Mesenchymal stem cell (in vitro differentiated cells and primary cell): ENCODE results near the gene ATP9A.
"Not testable (repeated sequence)": the region's sequence is repeated elsewhere in the genome, so short reads cannot be mapped to it uniquely, and the experiment has no call there.

ENCODE experiments used
- DNase-seq: peaks from one replicate; pipeline ENCODE4 v3.0.0-alpha.2; 2013
- H2AFZ ChIP-seq: one replicate; pipeline ENCODE4 v1.6.1; 2013; ENCODE audit warnings: low read depth, mild to moderate bottlenecking, control low read depth, inconsistent platforms, low read length, moderate library complexity
- H2AK5ac ChIP-seq: 2 replicates; pipeline ENCODE4 v1.6.1; 2013; ENCODE audit warnings: low read length, moderate library complexity, mild to moderate bottlenecking, inconsistent platforms; ENCODE audit not compliant: severe bottlenecking
- H2BK120ac ChIP-seq: one replicate; pipeline ENCODE4 v1.6.1; 2013; ENCODE audit warnings: low read depth, mild to moderate bottlenecking, inconsistent platforms, low read length, moderate library complexity
- H2BK12ac ChIP-seq, 2 experiments: one replicate each; pipeline ENCODE4 v1.6.1; 2013; ENCODE audit warnings: inconsistent platforms in 2 of 2, low read length in 2 of 2, mild to moderate bottlenecking in 2 of 2, moderate library complexity in 2 of 2, control low read depth in 1 of 2
- H2BK15ac ChIP-seq: one replicate; pipeline ENCODE4 v1.6.1; 2013; ENCODE audit warnings: mild to moderate bottlenecking, low read depth, inconsistent platforms; ENCODE audit not compliant: poor library complexity, severe bottlenecking
- H2BK5ac ChIP-seq: 2 replicates; pipeline ENCODE4 v1.6.1; 2013; ENCODE audit warnings: low read depth, mild to moderate bottlenecking, low read length, control low read depth, inconsistent platforms; ENCODE audit not compliant: poor library complexity, severe bottlenecking
- H3K14ac ChIP-seq, 2 experiments: one replicate each; pipeline ENCODE4 v1.6.1; 2013; ENCODE audit warnings: inconsistent platforms in 2 of 2, low read length in 2 of 2, control low read depth in 1 of 2, mild to moderate bottlenecking in 1 of 2, moderate library complexity in 1 of 2
- H3K18ac ChIP-seq, 2 experiments: one replicate each; pipeline ENCODE4 v1.6.1; 2013; ENCODE audit warnings: inconsistent platforms in 2 of 2, low read length in 2 of 2, control low read depth in 1 of 2, low read depth in 1 of 2, mild to moderate bottlenecking in 1 of 2
- H3K23ac ChIP-seq, 2 experiments: one replicate each; pipeline ENCODE4 v1.6.1; 2013; ENCODE audit warnings: inconsistent platforms in 2 of 2, low read length in 2 of 2, mild to moderate bottlenecking in 2 of 2, moderate library complexity in 2 of 2, control low read depth in 1 of 2
- H3K27ac ChIP-seq: 2 replicates; pipeline ENCODE4 v1.5.1; 2013; ENCODE audit warnings: mild to moderate bottlenecking, moderate library complexity, low read length, control low read depth, inconsistent platforms; ENCODE audit not compliant: poor library complexity, severe bottlenecking
- H3K27me3 ChIP-seq, 2 experiments: 2 replicates each; pipeline versions ENCODE4 v1.6.1 to v1.7.0; 2013; ENCODE audit warnings: low read length in 2 of 2, mild to moderate bottlenecking in 2 of 2, moderate library complexity in 2 of 2, control low read depth in 1 of 2, inconsistent platforms in 1 of 2; ENCODE audit not compliant: control insufficient read depth in 1 of 2, insufficient read depth in 1 of 2
- H3K36me3 ChIP-seq, 2 experiments: 2 replicates each; pipeline versions ENCODE4 v1.6.1 to v1.7.0; 2013; ENCODE audit warnings: low read length in 2 of 2, control low read depth in 1 of 2, inconsistent platforms in 1 of 2, low read depth in 1 of 2, mild to moderate bottlenecking in 1 of 2; ENCODE audit not compliant: insufficient read depth in 2 of 2, control insufficient read depth in 1 of 2
- H3K4ac ChIP-seq, 2 experiments: one replicate each; pipeline ENCODE4 v1.6.1; 2013; ENCODE audit warnings: inconsistent platforms in 2 of 2, low read length in 2 of 2, mild to moderate bottlenecking in 2 of 2, moderate library complexity in 2 of 2, control low read depth in 1 of 2, low read depth in 1 of 2
- H3K4me1 ChIP-seq: 2 replicates; pipeline ENCODE4 v1.6.1; 2013; ENCODE audit warnings: low read depth, low read length, control low read depth; ENCODE audit not compliant: control insufficient read depth, insufficient read depth
- H3K4me2 ChIP-seq: 2 replicates; pipeline ENCODE4 v1.6.1; 2013; ENCODE audit warnings: low read length, mild to moderate bottlenecking, inconsistent platforms; ENCODE audit not compliant: poor library complexity, severe bottlenecking
- H3K4me3 ChIP-seq, 2 experiments: 2 replicates each; pipeline versions ENCODE4 v1.5.1 to v1.7.0; 2013; ENCODE audit warnings: low read length in 2 of 2, mild to moderate bottlenecking in 2 of 2, control low read depth in 1 of 2, low read depth in 1 of 2; ENCODE audit not compliant: insufficient read depth in 1 of 2
- H3K79me1 ChIP-seq: replicated peaks from 2 replicates; pipeline ENCODE4 v1.6.1; 2013; ENCODE audit warnings: mild to moderate bottlenecking, control low read depth, low read length, inconsistent platforms; ENCODE audit not compliant: poor library complexity, severe bottlenecking
- H3K9ac ChIP-seq: 2 replicates; pipeline ENCODE4 v1.7.0; 2013; ENCODE audit warnings: mild to moderate bottlenecking, low read length, moderate library complexity
- H3K9me3 ChIP-seq: 2 replicates; pipeline ENCODE4 v1.7.0; 2013; ENCODE audit warnings: mild to moderate bottlenecking, low read length; ENCODE audit not compliant: control insufficient read depth
- H4K8ac ChIP-seq: one replicate; pipeline ENCODE4 v1.6.1; 2013; ENCODE audit warnings: inconsistent platforms, mild to moderate bottlenecking, low read length, moderate library complexity
- H4K91ac ChIP-seq: one replicate; pipeline ENCODE4 v1.6.1; 2013; ENCODE audit warnings: mild to moderate bottlenecking, low read length, inconsistent platforms
- WGBS: methylation state at CpG from one replicate; pipeline ENCODE4 v1.1.7; 2013; ENCODE audit warnings: mixed read lengths; 5-methylcytosine and 5-hydroxymethylcytosine counted together

Gene ATP9A

DNA sequence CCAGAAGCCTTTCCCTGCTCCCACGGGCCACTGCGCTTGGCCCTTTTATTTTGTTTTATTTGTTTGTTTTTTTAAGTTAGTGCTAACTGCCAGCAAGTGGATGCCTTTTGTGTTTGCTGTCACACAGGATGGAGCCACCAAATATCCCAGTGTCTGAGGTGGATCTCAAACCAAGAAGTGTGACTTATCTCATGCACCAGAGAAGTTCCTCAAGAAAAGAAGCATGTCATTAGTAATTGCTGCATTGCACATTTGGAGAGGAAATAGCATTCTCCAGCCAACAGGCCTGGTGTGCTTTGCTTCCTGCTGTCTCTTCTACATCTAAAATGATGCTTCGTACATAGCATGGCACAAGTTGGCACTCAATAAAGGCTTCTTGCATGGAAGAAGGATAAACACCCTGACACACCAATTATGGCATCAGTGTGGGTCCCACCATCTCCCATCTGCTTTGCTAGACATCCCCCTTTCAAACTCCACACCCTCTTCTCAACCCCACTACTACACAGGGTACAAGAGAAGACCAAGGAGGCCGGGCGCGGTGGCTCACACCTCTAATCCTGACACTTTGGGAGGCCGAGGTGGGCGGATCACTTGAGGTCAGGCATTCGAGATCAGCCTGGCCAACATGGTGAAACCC, 1.9 kb upstream of the ATP9A start:
- no peak overlapping the region for H3K9ac ChIP-seq
- H3K36me3 ChIP-seq = no peaks in the 10 kb centered on the region
- H3K9me3 ChIP-seq = no peaks in the 10 kb centered on the region
- WGBS = 94% methylated on average over 9 of the region's 9 CpGs
- peaks cover 7% of the 10 kb centered on the region for H3K79me1 ChIP-seq
- H3K27ac ChIP-seq = no peak overlapping the region
- no peak overlapping the region for H4K8ac ChIP-seq
- H3K4me2 ChIP-seq = no peak overlapping the region
- H3K27me3 ChIP-seq = no peaks in the 10 kb centered on the region
- no peak overlapping the region for H3K4ac ChIP-seq
- no peak overlapping the region for H3K18ac ChIP-seq
- H2BK12ac ChIP-seq = no peak overlapping the region
- no peak overlapping the region for H3K23ac ChIP-seq
- no peak overlapping the region for H2AFZ ChIP-seq
- H2AK5ac ChIP-seq = no peak overlapping the region
- no peak overlapping the region for H4K91ac ChIP-seq
- DNase-seq = no peak
- no peak overlapping the region for H3K4me3 ChIP-seq
- H3K14ac ChIP-seq = no peak overlapping the region
- no peak overlapping the region for H2BK5ac ChIP-seq
- peaks cover 10% of the 10 kb centered on the region for H3K4me1 ChIP-seq
- H2BK15ac ChIP-seq = no peak overlapping the region
- H2BK120ac ChIP-seq = no peak overlapping the region

DNA sequence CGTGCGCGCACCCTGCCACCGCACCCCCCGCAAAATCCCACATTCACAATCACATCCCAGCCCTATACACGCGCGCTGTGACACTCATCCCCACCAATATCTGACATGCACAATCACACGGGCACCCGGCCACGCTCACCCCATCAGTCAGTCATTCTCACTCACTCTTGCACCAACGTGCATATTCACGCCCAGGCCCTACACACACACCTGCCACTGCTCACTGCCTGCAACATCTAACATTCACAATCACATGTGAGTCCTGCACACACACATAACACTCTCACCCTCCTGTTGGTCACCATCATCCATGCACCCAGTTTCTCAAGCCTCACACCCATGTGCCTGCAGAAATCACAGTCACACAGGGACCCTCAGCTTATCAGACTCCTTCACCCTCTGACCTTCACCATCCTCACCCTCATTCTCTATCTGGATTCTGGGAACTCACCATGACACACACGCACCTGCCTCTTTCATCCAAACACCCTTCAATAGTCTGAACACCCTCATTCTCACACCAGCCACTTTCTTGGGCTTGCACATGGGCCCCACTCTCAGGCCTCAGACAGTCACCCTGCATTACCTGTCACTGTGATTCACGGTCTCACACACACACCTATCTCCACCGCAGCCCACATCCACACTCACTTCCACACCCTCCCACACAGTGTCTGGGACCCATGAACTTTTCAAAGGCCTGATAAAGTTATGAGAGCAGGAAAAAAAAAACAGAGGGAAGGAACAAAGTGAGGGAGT, 748 bp upstream of the ATP9A start:
- Histone ChIP-seq H3K9me3 (no peaks in the 10 kb centered on the region), H4K91ac (no peak overlapping the region), H3K27me3 (no peaks in the 10 kb centered on the region), H4K8ac (peak overlapping the region; percentile 76), H2AFZ (no peak overlapping the region), H3K18ac (no peak overlapping the region), H2BK12ac (peak overlapping the region in 1 of 2 experiments; percentile 2), H3K4me2 (peak overlapping the region; percentile 3), H3K27ac (no peak overlapping the region), H3K4me3 (peak overlapping the region; percentile 60 to 74), H3K9ac (no peak overlapping the region), H2BK15ac (no peak overlapping the region), H3K79me1 (peaks cover 8% of the 10 kb centered on the region), H3K4me1 (peaks cover 10% of the 10 kb centered on the region), H3K4ac (no peak overlapping the region), H2BK120ac (peak overlapping the region; percentile 94), H3K23ac (peak overlapping the region in 1 of 2 experiments; percentile 66), H3K14ac (no peak overlapping the region), H2AK5ac (no peak overlapping the region), H2BK5ac (no peak overlapping the region), H3K36me3 (no peaks in the 10 kb centered on the region)
- DNase-seq = no peak
- WGBS = 57% methylated on average over 12 of the region's 16 CpGs

DNA sequence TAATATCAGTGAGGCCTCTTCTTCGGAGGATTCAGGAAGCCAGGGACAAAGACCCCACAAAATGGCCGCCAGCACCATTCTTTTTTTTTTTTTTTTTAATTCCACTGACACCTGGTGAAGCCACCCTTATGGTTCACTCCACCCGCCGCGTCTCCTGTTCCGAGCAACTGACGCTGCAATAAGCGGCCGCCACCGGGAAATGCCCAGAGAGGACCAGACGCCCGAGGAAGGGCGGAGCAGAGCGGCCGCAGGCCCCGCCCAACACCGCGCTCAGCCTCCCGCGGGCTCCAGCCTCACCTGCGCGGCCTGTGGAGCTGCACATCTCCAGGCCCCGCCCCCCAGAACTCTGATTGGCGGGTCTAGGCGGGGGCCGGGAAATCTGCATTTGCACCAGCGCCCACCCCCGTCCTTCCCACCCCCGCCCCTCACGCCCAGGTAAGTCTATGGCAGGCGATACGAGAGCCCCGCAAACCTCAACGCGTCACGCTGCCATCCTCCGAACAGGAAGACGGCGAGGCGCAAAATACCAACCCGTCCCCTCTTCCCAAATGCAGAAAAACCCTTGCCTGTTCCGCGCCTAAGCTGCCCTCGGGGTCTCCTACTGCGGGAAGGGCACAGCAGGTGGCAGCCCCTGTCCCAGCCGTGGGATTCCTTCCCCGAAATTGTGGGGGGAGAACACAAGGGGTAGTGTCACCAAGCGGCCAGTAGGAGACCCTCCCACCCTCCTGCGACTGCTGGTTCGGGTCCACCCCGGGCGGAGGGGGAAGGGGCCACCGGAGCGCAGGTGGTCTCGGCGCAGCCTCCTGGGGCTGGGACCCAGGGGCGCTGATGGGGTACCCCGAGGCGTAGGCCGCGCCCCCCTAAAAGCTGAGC, 960 bp downstream of the ATP9A start:
- peaks cover 8% of the 10 kb centered on the region for H3K79me1 ChIP-seq
- peak overlapping the region; percentile 100 for H3K4me2 ChIP-seq
- 1% methylated on average over 38 of the region's 61 CpGs for WGBS
- peak overlapping the region in 1 of 2 experiments; percentile 56 for H3K4ac ChIP-seq
- H3K4me3 ChIP-seq = peak overlapping the region; percentile 74 to 94
- no peaks in the 10 kb centered on the region for H3K27me3 ChIP-seq
- H2BK12ac ChIP-seq = peak overlapping the region; percentile 54 to 71
- H4K91ac ChIP-seq = peak overlapping the region; percentile 56
- H3K18ac ChIP-seq = peak overlapping the region; percentile 54 to 82
- peak overlapping the region; percentile 93 for H3K9ac ChIP-seq
- no peak overlapping the region for H3K27ac ChIP-seq
- no peaks in the 10 kb centered on the region for H3K9me3 ChIP-seq
- no peak overlapping the region for H2AK5ac ChIP-seq
- peak overlapping the region in 1 of 2 experiments; percentile 80 for H3K14ac ChIP-seq
- DNase-seq = peak; percentile 74
- H2BK5ac ChIP-seq = no peak overlapping the region
- peak overlapping the region; percentile 11 for H2BK120ac ChIP-seq
- peak overlapping the region; percentile 48 for H2BK15ac ChIP-seq
- H3K4me1 ChIP-seq = peaks cover 10% of the 10 kb centered on the region
- H3K23ac ChIP-seq = peak overlapping the region in 1 of 2 experiments; percentile 59
- peak overlapping the region; percentile 66 for H2AFZ ChIP-seq
- H4K8ac ChIP-seq = peak overlapping the region; percentile 75
- no peaks in the 10 kb centered on the region for H3K36me3 ChIP-seq

DNA sequence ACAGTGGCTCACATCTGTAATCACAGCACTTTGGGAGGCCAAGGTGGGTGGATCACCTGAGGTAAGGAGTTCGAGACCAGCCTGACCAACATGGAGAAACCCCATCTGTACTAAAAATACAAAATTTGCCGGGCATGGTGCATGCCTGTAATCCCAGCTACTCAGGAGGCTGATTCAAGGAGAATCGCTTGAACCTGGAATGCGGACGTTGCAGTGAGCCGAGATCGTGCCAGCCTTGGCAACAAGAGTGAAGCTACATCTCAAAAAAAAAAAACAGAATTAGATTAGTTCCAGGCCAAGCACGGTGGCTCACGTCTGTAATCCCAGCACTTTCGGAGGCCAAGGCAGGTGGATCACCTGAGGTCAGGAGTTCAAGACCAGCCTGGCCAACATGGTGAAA, 2.8 kb downstream of the ATP9A start:
- H3K4me3 ChIP-seq, H3K18ac ChIP-seq, H4K91ac ChIP-seq, H3K4me2 ChIP-seq, H2AK5ac ChIP-seq, H4K8ac ChIP-seq, H3K27ac ChIP-seq, H3K27me3 ChIP-seq, H2BK15ac ChIP-seq, H2BK5ac ChIP-seq, H3K36me3 ChIP-seq, H3K9me3 ChIP-seq, H3K23ac ChIP-seq, DNase-seq, H3K4ac ChIP-seq, H3K14ac ChIP-seq, H2BK12ac ChIP-seq, H2BK120ac ChIP-seq, H2AFZ ChIP-seq, H3K9ac ChIP-seq: not testable (repeated sequence)
- Histone ChIP-seq H3K79me1 (peaks cover 14% of the 10 kb centered on the region), H3K4me1 (peaks cover 14% of the 10 kb centered on the region)
- 99% methylated on average over 10 of the region's 10 CpGs for WGBS
